A549 (cell line): ENCODE results near the gene IP6K1.

Experiments
- CEBPB ChIP-seq, 2 experiments: fragments of >200 bp in 1 of 2; sonication (Bioruptor Twin) in 1 of 2; formaldehyde crosslinking in 1 of 2; IDR thresholded peaks; 2 replicates each; pipeline ENCODE4 v1.6.1; 2012 to 2016
- CHD2 ChIP-seq: fragments of 150-350 bp; IDR thresholded peaks from 2 replicates; pipeline ENCODE4 v1.6.1; 2014; ENCODE audit warnings: low read length; ENCODE audit not compliant: partially characterized antibody
- CTCF ChIP-seq: fragments of >200 bp; sonication (Bioruptor Twin); formaldehyde crosslinking; IDR thresholded peaks from 3 replicates; pipeline ENCODE4 v1.5.1; 2016
- EP300 ChIP-seq, 2 experiments: fragments of >200 bp; sonication (Bioruptor Twin); formaldehyde crosslinking; IDR thresholded peaks; 2 replicates in 1 of 2; 3 replicates in 1 of 2; pipeline ENCODE4 v1.6.1; 2016 to 2017
- ESRRA ChIP-seq: fragments of 150-350 bp; IDR thresholded peaks from 2 replicates; pipeline ENCODE4 v1.6.1; 2014; ENCODE audit warnings: mild to moderate bottlenecking, low read length, borderline replicate concordance
- NR3C1 ChIP-seq: fragments of >200 bp; sonication (Bioruptor Twin); formaldehyde crosslinking; IDR thresholded peaks from 3 replicates; pipeline ENCODE4 v1.6.1; 2017
- POLR2A ChIP-seq: IDR thresholded peaks from 2 replicates; pipeline ENCODE4 v1.6.1; 2012; ENCODE audit warnings: mild to moderate bottlenecking, low read length
- RAD21 ChIP-seq, 2 experiments: fragments of >200 bp in 1 of 2; sonication (Bioruptor Twin) in 1 of 2; formaldehyde crosslinking in 1 of 2; IDR thresholded peaks in 1 of 2; conservative IDR thresholded peaks in 1 of 2; 2 replicates in 1 of 2; 3 replicates in 1 of 2; pipeline ENCODE4 v1.6.1; 2012 to 2018; ENCODE audit warnings: inconsistent platforms in 1 of 2
- RCOR1 ChIP-seq: fragments of 150-350 bp; IDR thresholded peaks from 2 replicates; pipeline ENCODE4 v1.6.1; 2014; ENCODE audit warnings: antibody characterized with exemption, low read length, low read depth
- ZFP36 ChIP-seq: fragments of 450-650 bp; IDR thresholded peaks from 2 replicates; pipeline ENCODE4 v1.6.1; 2014; ENCODE audit warnings: borderline replicate concordance; ENCODE audit not compliant: partially characterized antibody
- TF ChIP-seq, protein P1 (sequence below): IDR thresholded peaks from 2 replicates; pipeline ENCODE4 v1.6.1; 2012

DNA sequence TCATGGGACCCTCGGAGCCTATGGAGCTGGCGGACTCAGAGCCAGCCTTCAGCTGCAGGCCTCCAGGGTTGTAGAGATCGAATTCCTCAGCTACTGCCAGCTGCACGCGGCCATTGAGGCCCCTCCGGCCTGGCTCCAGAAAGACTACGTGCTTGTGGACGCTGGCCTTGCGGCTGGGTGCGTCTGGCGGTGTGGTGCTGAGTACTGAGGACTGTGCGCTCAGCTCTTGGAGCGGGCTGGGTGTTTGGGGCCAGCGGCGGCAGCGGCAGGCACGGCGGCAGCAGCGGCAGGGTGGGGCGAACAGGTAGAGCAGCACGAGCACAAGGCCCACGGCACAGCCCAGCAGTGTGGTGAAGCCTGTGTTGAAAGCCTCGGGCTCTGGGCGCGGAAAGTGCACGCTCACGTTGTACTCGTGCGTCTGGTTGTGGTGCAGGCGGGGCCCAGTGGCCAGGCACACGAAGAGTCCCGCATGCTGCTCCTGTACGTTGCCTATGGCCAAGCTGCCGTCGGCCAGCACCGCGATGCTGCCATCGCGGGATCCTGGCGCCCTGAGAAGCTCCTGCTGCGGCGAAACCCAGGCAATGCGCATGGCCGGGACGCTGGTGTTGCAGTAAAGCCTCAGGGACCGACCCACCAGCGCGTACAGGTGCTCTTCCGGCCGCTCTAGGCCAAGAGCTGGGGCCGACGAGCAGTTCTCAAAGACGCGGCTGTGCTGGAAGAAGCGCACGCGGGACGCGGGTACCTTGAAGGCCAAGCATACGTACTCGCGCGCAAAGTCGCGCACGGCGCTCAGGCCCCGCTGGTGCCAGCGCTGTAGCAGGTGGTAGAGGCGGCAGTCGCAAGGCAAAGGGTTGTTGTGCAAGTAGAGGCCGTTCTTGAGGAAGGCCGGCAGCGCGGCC lies 68.1 kb downstream of the IP6K1 start:
- no peak for TF ChIP-seq CHD2
- TF ChIP-seq CTCF = no peak
- TF ChIP-seq ZFP36 = no peak
- no peak for TF ChIP-seq RAD21 (conservative IDR thresholded peaks at IDR 0.05 in 1 of 2, IDR thresholded peaks at IDR 0.05 in 1 of 2)
- TF ChIP-seq, protein P1, sequence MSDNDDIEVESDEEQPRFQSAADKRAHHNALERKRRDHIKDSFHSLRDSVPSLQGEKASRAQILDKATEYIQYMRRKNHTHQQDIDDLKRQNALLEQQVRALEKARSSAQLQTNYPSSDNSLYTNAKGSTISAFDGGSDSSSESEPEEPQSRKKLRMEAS = no peak
- TF ChIP-seq POLR2A = no peak
- TF ChIP-seq CEBPB (IDR thresholded peaks at IDR 0.05) = no peak
- TF ChIP-seq RCOR1 = no peak
- TF ChIP-seq ESRRA = no peak
- TF ChIP-seq NR3C1 = no peak
- TF ChIP-seq EP300 (IDR thresholded peaks at IDR 0.05) = no peak
